ENCODE results near the gene OTOG.

- TF ChIP-seq POLR2A (IDR thresholded peaks at IDR 0.05): no peak
- TF ChIP-seq CTCF (IDR thresholded peaks at IDR 0.05): no peak
Measured at GRCh38 chr11:17510507-17511206, 36.4 kb upstream of the OTOG start.

All from vagina (tissue), 2 donors.